HG03025 (cell line): ENCODE results near the gene PLA2G2D.
"Not testable (repeated sequence)": the region's sequence is repeated elsewhere in the genome, so short reads cannot be mapped to it uniquely, and the experiment has no call there.

ENCODE experiments used
- ATAC-seq: cut with Tn5 transposase; IDR thresholded peaks from one replicate; pipeline ENCODE4 v1.9.1; 2021; ENCODE audit warnings: mild to moderate bottlenecking, moderate library complexity; ENCODE audit not compliant: unreplicated experiment, low FRiP score

PLA2G2D gene

DNA sequence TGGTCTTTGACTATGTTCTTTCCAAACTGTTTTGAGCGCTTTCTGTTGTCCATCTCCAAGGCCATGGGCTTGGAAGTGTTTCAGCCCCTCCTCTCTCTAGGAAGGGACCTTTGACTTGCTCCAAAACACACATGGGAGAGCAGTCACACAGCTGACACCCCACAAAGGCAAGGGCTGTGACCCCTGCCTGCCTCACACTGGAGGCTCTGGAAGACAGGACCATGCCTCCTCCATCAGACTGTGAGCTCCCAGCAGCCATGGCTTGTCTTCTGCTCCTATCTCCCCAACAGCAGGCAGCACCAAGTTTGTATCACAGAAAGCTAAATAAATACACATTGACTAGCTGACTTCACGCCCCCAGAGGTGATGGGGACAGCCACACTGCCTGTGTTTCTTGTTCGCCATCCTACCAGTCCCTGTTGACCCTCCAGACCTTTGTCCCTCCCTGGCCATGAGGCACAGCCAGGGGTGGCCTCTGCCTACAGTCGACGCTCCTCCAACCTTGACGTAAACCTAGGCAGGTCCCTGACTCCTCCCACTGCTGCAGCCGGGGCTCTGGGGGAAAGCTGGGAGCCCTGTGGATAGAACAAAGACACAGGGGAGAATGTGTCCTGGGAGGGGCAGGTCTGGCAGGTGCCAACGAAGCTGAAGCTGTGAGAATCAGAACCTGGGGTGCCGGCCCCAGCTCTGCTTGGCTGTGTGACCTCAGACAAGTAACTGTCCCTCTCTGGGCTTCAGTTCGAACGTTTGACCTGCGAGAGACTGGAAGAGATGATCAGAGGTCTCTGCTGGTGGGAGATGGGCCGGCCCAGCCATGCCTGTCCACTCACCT lies 24.6 kb upstream of the PLA2G2D start:
- ATAC-seq, result no peak

- no peak for ATAC-seq
Measured at GRCh38 chr1:20143318-20143717, 24.0 kb upstream of the PLA2G2D start.

- no peak for ATAC-seq
Measured at GRCh38 chr1:20142001-20142710, 22.8 kb upstream of the PLA2G2D start.

DNA sequence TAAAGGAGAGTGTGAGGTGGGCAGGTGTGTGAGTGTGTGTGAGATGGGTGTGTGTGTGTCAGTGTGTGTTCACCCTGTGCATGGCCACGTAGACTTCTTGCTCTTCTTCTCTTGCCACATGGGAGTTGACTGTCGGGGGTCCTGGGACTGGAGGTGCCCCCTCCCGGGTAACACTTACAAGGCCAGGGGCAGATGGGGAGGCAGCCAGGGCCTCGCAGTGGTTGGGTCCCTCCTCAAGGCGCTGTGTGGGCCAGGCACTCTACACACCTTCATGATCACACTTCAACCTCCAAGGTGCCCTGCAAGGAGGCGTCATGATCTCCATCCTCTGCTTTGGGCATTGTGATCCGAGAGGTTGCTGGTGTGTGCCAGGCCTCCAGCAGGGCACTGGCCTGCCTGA lies 22.1 kb upstream of the PLA2G2D start:
- ATAC-seq, result no peak

- ATAC-seq, result no peak
Measured at GRCh38 chr1:20141001-20141400, 21.7 kb upstream of the PLA2G2D start.

- no peak for ATAC-seq
Measured at GRCh38 chr1:20139776-20140612, 20.7 kb upstream of the PLA2G2D start.

DNA sequence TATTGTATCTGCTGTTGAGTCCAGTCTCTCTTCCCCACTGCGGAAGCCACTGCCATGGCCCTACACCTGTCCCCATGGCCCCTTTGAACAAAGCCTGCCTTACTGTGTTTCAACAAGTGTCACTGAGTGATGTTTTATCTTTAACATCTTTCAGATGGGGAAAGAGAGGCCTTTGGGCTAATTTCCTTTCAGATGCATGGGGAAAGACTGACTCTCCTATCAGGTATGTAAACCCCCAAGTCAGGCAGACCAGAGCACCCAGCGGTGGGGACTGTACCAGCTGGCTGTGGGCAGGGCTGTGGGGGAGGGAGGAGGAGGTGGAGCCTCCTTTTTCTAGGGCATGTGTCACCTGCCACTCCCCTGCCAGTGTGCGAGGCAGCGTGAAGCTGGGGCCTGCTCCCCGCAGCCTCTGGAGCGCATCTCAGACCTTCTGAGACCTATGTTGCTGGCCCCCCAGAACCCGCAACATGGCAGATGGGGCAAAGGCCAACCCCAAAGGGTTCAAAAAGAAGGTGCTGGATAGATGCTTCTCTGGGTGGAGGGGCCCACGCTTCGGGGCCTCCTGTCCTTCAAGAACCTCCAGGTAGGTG lies 19.7 kb upstream of the PLA2G2D start, which contains the start of gene PLA2G2F:
PLA2G2F (plus strand) TSS at position 363 of the 590 bp plus-strand sequence; CDS start at position 468, 105 bp downstream.
- ATAC-seq, result no peak

DNA sequence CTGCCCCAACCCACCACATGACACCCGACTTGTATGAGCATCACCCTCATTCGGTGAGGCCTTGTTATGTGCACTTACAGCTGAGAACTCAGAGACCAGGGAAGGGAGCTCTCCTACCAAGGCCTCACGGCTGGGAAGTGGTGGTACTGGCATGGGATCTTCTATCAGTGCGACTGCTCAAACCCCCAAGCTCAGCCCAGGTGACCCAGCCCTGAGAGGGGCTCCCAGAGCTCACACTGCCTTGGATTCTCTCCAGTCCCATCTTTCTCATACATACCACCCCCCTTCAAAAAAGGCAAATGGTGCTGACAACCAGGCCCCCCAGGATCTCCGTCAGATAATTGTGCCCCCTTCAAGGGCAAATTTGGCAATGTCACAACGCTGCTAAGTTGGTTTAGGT lies 19.0 kb upstream of the PLA2G2D start:
- ATAC-seq, result no peak

DNA sequence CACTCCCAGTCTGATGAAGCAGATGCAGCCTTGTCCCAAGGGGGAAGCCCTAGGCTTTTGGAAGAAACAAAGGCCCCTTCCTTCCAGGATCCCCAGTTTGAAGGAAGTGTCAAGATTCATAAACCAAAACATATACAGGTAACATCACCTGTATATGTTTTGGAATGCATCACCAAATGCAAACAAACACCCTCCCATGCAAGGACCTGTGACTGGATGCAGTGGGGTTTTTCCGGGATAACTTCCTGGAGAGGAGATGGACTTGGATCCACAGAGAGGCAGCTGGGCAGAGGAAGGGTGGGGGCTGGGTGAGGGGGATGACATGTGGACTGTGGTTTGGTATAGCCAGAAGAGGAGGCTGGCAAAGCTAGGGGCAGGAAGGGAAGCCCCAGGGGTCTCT lies 18.3 kb upstream of the PLA2G2D start:
- ATAC-seq, result no peak

DNA sequence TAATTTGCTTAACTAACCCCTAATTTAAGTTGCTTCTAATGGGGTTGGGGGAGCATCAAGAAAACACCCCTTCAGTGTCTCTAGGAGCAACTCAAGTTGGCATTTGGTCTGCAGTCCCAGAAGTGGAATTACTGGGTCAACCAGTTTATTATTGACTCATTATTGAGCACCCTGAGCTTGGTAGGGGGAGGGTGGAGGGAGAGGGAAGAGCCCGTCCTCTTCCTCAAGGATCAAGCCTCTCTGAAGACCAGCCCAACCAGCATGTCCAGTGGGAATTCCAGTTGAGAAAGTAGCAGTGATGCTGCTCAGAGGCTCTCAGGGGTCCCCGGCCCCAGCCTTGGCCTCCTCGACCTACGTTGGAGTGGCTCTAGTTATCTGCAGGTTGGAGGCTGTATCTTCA lies 17.7 kb upstream of the PLA2G2D start:
- ATAC-seq, result no peak

GRCh38 chr1:20136249-20136648 lies 16.9 kb upstream of the PLA2G2D start:
- ATAC-seq, result no peak

DNA sequence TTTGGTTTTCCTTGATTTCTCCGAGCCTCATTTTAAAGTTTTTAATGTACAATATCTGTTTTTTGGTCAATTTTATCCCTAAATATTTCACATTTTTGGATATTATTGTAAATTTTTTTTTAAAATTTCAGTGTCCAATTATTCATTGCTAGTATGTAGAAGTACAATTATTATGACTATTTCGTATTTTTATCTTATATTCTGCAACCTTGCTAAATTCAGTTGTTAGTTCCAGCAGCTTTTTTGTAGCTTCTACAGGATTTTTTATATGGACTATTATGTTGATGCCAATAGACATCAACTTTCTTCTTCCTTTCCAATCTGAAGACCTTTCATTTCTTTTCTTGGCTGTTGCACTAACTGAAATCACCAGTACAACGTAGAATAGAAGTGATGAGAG lies 15.7 kb upstream of the PLA2G2D start:
- no peak for ATAC-seq

DNA sequence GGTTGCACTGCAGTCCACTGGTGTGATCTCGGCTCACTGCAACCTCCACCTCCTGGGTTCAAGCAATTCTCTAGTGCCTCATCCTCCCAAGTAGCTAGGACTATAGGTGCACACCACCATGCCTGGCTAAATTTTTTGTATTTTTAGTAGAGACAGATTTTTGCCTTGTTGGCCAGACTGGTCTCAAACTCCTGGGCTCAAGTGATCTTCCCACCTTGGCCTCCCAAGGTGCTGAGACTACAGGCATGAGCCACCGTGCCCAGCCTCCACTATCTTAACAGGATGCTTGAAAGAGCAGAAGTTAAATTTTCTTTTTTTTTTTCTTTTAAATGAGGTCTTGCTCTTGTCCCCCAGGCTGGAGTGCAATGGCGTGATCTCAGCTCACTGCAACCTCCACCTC lies 11.2 kb upstream of the PLA2G2D start:
- not testable (repeated sequence) for ATAC-seq

DNA sequence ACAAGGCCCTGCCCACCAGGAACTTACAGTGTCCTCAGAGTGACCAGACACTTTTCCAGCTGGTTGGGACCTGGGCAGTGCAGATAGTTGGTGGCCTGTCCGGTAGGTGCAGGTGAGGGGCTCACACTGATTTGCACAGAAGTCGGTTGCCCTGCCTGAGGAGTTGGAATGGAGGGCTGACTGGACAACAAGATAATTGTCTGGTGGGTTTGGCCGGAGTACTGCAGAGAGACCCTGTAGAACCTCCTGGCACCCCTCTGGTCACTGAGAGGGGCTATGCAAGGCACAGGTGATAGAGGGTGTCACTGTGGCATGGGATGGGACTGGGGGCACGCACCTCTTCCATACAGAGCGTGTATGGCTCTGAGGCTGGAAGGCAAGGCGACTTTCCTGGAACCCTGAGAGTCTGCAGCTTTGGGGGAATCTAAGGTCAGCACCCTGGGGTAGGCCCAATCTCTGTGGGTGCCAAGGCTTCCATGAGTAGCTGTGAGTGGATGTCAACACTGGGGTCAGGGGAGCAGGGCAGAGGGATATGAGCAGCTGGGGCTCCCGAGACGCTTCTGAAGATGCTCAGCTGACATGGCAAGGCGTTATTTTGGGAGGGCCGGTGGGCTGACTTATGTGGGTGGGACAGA lies 7.6 kb upstream of the PLA2G2D start:
- ATAC-seq, result no peak

GRCh38 chr1:20126041-20126805 lies 6.9 kb upstream of the PLA2G2D start:
- ATAC-seq, result no peak

GRCh38 chr1:20125100-20125499 lies 5.8 kb upstream of the PLA2G2D start:
- ATAC-seq, result no peak

- no peak for ATAC-seq
Measured at GRCh38 chr1:20124456-20125057, 5.2 kb upstream of the PLA2G2D start.

GRCh38 chr1:20123722-20124455 lies 4.6 kb upstream of the PLA2G2D start:
- ATAC-seq, result no peak
